ENCODE results near the gene CAPN1. TPM values are rescaled to one million over a fixed set of nuclear protein-coding genes. Genes with fewer than 3 reads are reported as not detected.
A peak's percentile ranks its signal among the peaks of the same experiment; 100 is the strongest.

Gene CAPN1
- total and polyA plus RNA-seq, 2 of the 13 experiments (the other 11 are each of a cell fraction or from before 2014, with no cell fraction given) = 57.3 to 82.6 TPM

DNA sequence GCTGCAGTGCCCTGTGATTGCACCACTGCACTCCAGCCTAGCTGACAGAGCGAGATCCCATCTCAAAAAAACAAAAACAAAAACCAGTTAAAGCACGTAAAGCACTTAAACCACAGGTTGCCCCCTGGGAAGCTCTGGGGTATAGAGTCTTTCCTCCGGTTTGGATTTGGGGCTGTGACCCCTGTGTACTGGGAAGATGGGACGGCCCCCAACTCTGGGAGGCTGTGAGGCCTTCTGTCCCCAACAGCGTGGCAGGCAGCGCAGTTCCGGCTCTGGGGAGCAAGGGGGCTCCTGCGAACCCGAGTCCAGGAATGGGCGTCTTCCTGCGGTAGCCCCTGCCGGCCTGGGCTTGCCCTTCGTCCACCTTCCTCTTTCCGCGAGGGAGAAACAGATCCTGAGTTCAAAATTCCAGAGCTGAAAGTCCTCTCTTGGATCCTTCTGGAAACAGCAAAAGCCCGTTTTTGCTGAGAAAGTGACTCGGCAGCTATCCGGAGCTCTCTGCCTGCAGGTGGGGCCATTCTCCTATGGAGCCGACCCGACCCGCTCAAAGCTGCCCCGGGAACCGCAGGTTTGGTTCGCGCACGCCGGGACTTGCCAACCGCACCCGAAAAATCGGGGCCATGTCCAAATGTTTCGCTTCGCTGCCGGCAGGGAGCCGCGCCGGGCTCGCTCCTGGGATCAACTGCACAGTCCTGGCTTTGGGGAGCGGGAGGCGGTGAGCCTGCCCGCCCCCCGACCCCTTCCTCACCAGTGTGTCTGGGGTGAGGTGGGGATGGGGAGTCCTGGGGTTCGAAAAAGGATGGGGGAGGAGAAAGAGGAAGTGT lies 43.8 kb downstream of the CAPN1 start (continued):
- TF ChIP-seq, protein P1, sequence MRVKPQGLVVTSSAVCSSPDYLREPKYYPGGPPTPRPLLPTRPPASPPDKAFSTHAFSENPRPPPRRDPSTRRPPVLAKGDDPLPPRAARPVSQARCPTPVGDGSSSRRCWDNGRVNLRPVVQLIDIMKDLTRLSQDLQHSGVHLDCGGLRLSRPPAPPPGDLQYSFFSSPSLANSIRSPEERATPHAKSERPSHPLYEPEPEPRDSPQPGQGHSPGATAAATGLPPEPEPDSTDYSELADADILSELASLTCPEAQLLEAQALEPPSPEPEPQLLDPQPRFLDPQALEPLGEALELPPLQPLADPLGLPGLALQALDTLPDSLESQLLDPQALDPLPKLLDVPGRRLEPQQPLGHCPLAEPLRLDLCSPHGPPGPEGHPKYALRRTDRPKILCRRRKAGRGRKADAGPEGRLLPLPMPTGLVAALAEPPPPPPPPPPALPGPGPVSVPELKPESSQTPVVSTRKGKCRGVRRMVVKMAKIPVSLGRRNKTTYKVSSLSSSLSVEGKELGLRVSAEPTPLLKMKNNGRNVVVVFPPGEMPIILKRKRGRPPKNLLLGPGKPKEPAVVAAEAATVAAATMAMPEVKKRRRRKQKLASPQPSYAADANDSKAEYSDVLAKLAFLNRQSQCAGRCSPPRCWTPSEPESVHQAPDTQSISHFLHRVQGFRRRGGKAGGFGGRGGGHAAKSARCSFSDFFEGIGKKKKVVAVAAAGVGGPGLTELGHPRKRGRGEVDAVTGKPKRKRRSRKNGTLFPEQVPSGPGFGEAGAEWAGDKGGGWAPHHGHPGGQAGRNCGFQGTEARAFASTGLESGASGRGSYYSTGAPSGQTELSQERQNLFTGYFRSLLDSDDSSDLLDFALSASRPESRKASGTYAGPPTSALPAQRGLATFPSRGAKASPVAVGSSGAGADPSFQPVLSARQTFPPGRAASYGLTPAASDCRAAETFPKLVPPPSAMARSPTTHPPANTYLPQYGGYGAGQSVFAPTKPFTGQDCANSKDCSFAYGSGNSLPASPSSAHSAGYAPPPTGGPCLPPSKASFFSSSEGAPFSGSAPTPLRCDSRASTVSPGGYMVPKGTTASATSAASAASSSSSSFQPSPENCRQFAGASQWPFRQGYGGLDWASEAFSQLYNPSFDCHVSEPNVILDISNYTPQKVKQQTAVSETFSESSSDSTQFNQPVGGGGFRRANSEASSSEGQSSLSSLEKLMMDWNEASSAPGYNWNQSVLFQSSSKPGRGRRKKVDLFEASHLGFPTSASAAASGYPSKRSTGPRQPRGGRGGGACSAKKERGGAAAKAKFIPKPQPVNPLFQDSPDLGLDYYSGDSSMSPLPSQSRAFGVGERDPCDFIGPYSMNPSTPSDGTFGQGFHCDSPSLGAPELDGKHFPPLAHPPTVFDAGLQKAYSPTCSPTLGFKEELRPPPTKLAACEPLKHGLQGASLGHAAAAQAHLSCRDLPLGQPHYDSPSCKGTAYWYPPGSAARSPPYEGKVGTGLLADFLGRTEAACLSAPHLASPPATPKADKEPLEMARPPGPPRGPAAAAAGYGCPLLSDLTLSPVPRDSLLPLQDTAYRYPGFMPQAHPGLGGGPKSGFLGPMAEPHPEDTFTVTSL (CRISPR knock-in tag; IDR thresholded peaks at IDR 0.05; ENCODE audit: borderline replicate concordance) = no peak
- TF ChIP-seq ZNF766 (CRISPR knock-in tag; IDR thresholded peaks at IDR 0.05; ENCODE audit: borderline replicate concordance) (peak; percentile 47; the same call in 1 of the 2 replicates), SIX4 (CRISPR knock-in tag; IDR thresholded peaks at IDR 0.05) (no peak), POLR2AphosphoS5 (IDR thresholded peaks at IDR 0.05; ENCODE audit: low read depth, low read length) (no peak), FOSL1 (CRISPR knock-in tag; IDR thresholded peaks at IDR 0.05; ENCODE audit: borderline replicate concordance) (no peak), ZNF878 (CRISPR knock-in tag; IDR thresholded peaks at IDR 0.05) (no peak)
- TF ChIP-seq, protein P2, sequence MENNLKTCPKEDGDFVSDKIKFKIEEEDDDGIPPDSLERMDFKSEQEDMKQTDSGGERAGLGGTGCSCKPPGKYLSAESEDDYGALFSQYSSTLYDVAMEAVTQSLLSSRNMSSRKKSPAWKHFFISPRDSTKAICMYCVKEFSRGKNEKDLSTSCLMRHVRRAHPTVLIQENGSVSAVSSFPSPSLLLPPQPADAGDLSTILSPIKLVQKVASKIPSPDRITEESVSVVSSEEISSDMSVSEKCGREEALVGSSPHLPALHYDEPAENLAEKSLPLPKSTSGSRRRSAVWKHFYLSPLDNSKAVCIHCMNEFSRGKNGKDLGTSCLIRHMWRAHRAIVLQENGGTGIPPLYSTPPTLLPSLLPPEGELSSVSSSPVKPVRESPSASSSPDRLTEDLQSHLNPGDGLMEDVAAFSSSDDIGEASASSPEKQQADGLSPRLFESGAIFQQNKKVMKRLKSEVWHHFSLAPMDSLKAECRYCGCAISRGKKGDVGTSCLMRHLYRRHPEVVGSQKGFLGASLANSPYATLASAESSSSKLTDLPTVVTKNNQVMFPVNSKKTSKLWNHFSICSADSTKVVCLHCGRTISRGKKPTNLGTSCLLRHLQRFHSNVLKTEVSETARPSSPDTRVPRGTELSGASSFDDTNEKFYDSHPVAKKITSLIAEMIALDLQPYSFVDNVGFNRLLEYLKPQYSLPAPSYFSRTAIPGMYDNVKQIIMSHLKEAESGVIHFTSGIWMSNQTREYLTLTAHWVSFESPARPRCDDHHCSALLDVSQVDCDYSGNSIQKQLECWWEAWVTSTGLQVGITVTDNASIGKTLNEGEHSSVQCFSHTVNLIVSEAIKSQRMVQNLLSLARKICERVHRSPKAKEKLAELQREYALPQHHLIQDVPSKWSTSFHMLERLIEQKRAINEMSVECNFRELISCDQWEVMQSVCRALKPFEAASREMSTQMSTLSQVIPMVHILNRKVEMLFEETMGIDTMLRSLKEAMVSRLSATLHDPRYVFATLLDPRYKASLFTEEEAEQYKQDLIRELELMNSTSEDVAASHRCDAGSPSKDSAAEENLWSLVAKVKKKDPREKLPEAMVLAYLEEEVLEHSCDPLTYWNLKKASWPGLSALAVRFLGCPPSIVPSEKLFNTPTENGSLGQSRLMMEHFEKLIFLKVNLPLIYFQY (CRISPR knock-in tag; IDR thresholded peaks at IDR 0.05; ENCODE audit: borderline replicate concordance) = peak; percentile 89
- TF ChIP-seq, protein P3, sequence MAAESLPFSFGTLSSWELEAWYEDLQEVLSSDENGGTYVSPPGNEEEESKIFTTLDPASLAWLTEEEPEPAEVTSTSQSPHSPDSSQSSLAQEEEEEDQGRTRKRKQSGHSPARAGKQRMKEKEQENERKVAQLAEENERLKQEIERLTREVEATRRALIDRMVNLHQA (CRISPR knock-in tag; IDR thresholded peaks at IDR 0.05) = no peak
- TF ChIP-seq, protein P4, sequence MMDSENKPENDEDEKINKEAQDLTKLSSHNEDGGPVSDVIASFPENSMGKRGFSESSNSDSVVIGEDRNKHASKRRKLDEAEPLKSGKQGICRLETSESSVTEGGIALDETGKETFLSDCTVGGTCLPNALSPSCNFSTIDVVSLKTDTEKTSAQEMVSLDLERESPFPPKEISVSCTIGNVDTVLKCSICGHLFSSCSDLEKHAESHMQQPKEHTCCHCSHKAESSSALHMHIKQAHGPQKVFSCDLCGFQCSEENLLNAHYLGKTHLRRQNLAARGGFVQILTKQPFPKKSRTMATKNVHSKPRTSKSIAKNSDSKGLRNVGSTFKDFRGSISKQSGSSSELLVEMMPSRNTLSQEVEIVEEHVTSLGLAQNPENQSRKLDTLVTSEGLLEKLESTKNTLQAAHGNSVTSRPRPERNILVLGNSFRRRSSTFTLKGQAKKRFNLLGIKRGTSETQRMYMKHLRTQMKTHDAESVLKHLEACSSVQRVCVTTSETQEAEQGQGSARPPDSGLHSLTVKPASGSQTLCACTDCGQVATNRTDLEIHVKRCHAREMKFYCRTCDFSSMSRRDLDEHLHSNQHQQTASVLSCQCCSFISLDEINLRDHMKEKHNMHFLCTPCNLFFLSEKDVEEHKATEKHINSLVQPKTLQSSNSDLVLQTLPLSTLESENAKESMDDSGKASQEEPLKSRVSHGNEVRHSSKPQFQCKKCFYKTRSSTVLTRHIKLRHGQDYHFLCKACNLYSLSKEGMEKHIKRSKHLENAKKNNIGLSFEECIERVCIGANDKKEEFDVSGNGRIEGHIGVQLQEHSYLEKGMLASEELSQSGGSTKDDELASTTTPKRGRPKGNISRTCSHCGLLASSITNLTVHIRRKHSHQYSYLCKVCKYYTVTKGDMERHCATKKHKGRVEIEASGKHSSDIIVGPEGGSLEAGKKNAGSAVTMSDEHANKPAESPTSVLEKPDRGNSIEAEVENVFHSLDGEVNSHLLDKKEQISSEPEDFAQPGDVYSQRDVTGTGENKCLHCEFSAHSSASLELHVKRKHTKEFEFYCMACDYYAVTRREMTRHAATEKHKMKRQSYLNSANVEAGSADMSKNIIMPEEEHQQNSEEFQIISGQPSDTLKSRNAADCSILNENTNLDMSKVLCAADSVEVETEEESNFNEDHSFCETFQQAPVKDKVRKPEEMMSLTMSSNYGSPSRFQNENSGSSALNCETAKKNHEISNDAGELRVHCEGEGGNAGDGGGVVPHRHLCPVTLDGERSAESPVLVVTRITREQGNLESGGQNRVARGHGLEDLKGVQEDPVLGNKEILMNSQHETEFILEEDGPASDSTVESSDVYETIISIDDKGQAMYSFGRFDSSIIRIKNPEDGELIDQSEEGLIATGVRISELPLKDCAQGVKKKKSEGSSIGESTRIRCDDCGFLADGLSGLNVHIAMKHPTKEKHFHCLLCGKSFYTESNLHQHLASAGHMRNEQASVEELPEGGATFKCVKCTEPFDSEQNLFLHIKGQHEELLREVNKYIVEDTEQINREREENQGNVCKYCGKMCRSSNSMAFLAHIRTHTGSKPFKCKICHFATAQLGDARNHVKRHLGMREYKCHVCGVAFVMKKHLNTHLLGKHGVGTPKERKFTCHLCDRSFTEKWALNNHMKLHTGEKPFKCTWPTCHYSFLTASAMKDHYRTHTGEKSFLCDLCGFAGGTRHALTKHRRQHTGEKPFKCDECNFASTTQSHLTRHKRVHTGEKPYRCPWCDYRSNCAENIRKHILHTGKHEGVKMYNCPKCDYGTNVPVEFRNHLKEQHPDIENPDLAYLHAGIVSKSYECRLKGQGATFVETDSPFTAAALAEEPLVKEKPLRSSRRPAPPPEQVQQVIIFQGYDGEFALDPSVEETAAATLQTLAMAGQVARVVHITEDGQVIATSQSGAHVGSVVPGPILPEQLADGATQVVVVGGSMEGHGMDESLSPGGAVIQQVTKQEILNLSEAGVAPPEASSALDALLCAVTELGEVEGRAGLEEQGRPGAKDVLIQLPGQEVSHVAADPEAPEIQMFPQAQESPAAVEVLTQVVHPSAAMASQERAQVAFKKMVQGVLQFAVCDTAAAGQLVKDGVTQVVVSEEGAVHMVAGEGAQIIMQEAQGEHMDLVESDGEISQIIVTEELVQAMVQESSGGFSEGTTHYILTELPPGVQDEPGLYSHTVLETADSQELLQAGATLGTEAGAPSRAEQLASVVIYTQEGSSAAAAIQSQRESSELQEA (CRISPR knock-in tag; IDR thresholded peaks at IDR 0.05; ENCODE audit: not compliant biosample characterization) = no peak
